Cardiac muscle cell (in vitro differentiated cells and primary cell): ENCODE results near the gene CCDC85A. TPM values are rescaled to one million over a fixed set of nuclear protein-coding genes. Genes with fewer than 3 reads are reported as not detected.

Source experiments
- DNase-seq, 2 donors: peaks; one replicate each; pipeline versions ENCODE4 v3.0.0 to v3.0.0-alpha.2; 2010 to 2017; ENCODE audit warnings: low read depth in 1 of 2, low spot score in 1 of 2
- H3K27ac ChIP-seq: fragments of 200-600 bp; sonication (generic); 2 replicates; pipeline ENCODE4 v1.5.1; 2016
- H3K27me3 ChIP-seq: fragments of 200-600 bp; sonication (generic); 2 replicates; pipeline ENCODE4 v1.6.0; 2016; ENCODE audit warnings: control low read depth
- H3K36me3 ChIP-seq: fragments of 200-600 bp; sonication (generic); 2 replicates; pipeline ENCODE4 v1.5.1; 2016; ENCODE audit warnings: control low read depth
- H3K4me1 ChIP-seq: fragments of 200-600 bp; sonication (generic); 2 replicates; pipeline ENCODE4 v1.8.1; 2017; ENCODE audit warnings: low read depth, mild to moderate bottlenecking, mixed run types
- H3K4me3 ChIP-seq: fragments of 200-600 bp; sonication (generic); 2 replicates; pipeline ENCODE4 v1.5.1; 2016; ENCODE audit warnings: mild to moderate bottlenecking
- H3K9me3 ChIP-seq: fragments of 200-600 bp; sonication (generic); 2 replicates; pipeline ENCODE4 v1.5.1; 2017; ENCODE audit warnings: low read depth, mild to moderate bottlenecking, control low read depth
- CTCF ChIP-seq: IDR thresholded peaks from 2 replicates; pipeline ENCODE4 v1.5.1; 2012; ENCODE audit warnings: low read depth, mild to moderate bottlenecking, low read length
- polyA plus RNA-seq: library from polyadenylated mRNA; unstranded; fragments of >200 nt; fragmentation: Nextera tagmentation; extraction: Ambion mirVana; gene quantifications from 2 replicates; pipeline ENCODE4 v1.2.1, GENCODE V29; 2016
- total RNA-seq: library from RNA; depleted of rRNA; stranded (reverse); fragments of >200 nt; gene quantifications from 2 replicates; pipeline ENCODE4 v1.2.3, GENCODE V29; 2016

Gene CCDC85A
- total and polyA plus RNA-seq, 2 experiments from 2014 or later = 3.9 to 8.1 TPM

DNA sequence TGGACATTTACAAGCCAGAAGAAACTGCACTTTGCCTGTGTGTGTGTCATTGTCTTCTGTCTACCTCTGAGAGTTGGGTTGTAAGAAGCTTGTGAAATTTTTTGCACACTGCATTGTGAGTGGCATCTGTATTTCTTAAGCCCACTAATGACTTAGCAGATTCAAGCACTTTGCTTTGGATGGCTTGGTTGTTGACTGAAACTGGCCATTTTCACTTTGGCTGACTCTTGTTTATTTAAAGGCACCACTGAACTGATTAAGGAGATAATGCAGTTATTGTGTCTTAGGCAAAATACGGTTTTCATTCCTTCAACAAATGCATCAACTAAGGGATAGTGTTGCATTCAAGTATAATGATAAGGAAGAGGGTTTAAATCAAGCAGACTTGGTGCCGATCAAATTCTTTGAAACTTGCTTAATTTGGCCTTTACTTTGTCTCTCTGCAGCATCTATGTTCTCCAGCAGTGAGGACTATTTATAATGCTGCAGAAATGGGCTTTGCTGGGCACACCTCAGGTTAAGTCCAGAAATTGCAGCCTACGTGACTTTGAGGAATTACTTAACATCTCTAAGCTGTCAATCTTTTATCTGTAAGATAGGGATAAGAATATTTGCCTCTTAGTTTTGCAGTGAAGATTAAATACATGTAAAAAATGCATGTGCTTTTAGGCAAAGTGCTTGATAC is 142.0 kb downstream of the CCDC85A start:
- Histone ChIP-seq H3K27ac (peak overlapping the region; percentile 76), H3K4me3 (no peak overlapping the region), H3K27me3 (no peaks in the 10 kb centered on the region), H3K4me1 (peaks cover 45% of the 10 kb centered on the region), H3K36me3 (no peaks in the 10 kb centered on the region), H3K9me3 (no peaks in the 10 kb centered on the region)
- peak in 1 of 2 donors; percentile 38 for DNase-seq
- no peak for TF ChIP-seq CTCF

- H3K27me3 ChIP-seq = no peaks in the 10 kb centered on the region
- H3K4me3 ChIP-seq = no peak overlapping the region
- peak overlapping the region; percentile 76 for H3K27ac ChIP-seq
Observed at GRCh38 chr2:56326346-56326741, 142.6 kb downstream of the CCDC85A start.

GRCh38 chr2:56331810-56332209 is 148.0 kb downstream of the CCDC85A start:
- no peaks in the 10 kb centered on the region for H3K36me3 ChIP-seq
- no peak overlapping the region for H3K27ac ChIP-seq
- H3K27me3 ChIP-seq = no peaks in the 10 kb centered on the region
- H3K9me3 ChIP-seq = no peaks in the 10 kb centered on the region
- no peak for DNase-seq
- TF ChIP-seq CTCF = no peak
- peaks cover 32% of the 10 kb centered on the region for H3K4me1 ChIP-seq
- no peak overlapping the region for H3K4me3 ChIP-seq

More at GRCh38 chr2:56326346-56326741, 142.6 kb downstream of the CCDC85A start:
- Histone ChIP-seq H3K36me3 (no peaks in the 10 kb centered on the region), H3K9me3 (no peaks in the 10 kb centered on the region), H3K4me1 (peaks cover 45% of the 10 kb centered on the region)
- TF ChIP-seq CTCF = no peak
- DNase-seq = peak in 1 of 2 donors; percentile 56

GRCh38 chr2:56333812-56334485 is 150.2 kb downstream of the CCDC85A start:
- no peak overlapping the region for H3K27ac ChIP-seq
- no peaks in the 10 kb centered on the region for H3K9me3 ChIP-seq

DNA sequence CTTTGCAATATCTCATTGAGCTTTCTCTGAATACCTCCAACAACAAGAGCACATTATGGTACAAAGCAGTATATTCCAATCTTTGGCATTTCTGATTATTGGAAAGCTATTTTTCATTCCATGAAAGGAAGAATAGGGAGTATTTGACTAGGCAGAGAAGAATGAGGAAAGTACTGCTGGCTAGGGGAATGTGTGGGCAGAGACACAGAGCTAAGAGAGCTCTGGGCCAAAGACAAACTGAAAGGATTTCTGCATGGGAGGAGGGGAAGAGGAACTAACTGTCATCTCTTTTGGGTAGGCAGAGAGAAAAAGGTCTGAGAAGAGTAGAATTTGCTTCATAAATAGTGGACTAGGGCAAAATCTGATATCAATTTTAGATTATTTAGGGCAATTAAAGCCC is 150.8 kb downstream of the CCDC85A start:
- peak in 1 of 2 donors; percentile 6 for DNase-seq
- Histone ChIP-seq H3K4me1 (peaks cover 17% of the 10 kb centered on the region), H3K27ac (no peak overlapping the region), H3K4me3 (no peak overlapping the region), H3K9me3 (no peaks in the 10 kb centered on the region), H3K27me3 (no peaks in the 10 kb centered on the region), H3K36me3 (no peaks in the 10 kb centered on the region)
- no peak for TF ChIP-seq CTCF

More at GRCh38 chr2:56333812-56334485, 150.2 kb downstream of the CCDC85A start:
- no peak for TF ChIP-seq CTCF
- Histone ChIP-seq H3K27me3 (no peaks in the 10 kb centered on the region), H3K4me3 (no peak overlapping the region), H3K36me3 (no peaks in the 10 kb centered on the region), H3K4me1 (peaks cover 17% of the 10 kb centered on the region)
- no peak for DNase-seq
